Measurements from ENCODE around the gene OXCT1.

Gene OXCT1

DNA sequence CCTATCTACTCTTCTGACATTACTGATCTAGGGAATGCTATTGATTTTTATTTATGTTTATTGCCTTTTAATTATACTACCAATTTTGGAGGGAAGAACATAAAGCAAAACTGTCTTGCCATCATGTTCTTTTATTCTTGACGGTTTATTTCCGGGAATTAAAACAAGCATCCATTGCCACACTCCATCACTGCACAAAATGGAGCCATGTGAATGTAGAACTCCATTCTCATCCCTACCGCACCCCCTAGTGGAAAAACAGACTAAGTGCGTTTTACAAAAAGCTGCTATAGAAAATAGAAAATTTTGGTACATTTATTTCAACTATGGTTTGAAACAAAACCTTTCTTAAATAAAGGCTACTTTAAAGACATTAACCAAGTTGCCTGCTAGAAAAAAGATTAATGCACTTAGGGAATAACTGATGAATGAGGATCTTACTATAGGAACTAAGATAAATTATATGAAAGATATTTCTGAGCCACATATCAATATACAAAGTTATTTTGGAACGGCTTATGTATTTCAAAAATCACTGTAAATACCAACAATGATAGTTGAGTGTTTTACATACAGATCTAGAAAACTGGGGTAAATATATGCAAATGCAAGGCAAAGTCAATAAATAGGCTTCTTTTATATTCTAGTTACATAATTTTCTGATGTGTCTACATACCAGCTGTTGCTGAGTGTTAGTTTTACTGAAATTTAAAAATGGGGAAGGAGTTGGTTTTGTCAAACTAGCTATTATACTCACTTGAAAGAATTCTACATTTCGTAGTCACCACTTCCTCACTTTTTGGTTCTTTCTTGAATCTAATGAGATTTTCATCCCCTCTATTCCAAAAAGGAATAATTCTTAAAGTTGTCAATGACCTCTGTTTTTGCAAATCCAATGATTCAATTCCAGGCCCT, 26.5 kb downstream of the OXCT1 start:
- Histone ChIP-seq H3K27ac (no peak overlapping the region), H3K4me3 (ENCODE audit: low read depth, low read length) (no peak overlapping the region), H3K27me3 (replicated peaks) (no peaks in the 10 kb centered on the region), H3K36me3 (replicated peaks) (peaks cover 3% of the 10 kb centered on the region)
- DNase-seq: peak; percentile 49
- TF ChIP-seq, protein P1, sequence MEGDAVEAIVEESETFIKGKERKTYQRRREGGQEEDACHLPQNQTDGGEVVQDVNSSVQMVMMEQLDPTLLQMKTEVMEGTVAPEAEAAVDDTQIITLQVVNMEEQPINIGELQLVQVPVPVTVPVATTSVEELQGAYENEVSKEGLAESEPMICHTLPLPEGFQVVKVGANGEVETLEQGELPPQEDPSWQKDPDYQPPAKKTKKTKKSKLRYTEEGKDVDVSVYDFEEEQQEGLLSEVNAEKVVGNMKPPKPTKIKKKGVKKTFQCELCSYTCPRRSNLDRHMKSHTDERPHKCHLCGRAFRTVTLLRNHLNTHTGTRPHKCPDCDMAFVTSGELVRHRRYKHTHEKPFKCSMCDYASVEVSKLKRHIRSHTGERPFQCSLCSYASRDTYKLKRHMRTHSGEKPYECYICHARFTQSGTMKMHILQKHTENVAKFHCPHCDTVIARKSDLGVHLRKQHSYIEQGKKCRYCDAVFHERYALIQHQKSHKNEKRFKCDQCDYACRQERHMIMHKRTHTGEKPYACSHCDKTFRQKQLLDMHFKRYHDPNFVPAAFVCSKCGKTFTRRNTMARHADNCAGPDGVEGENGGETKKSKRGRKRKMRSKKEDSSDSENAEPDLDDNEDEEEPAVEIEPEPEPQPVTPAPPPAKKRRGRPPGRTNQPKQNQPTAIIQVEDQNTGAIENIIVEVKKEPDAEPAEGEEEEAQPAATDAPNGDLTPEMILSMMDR (IDR thresholded peaks at IDR 0.05; ENCODE audit: low read depth, low read length, missing control alignments): peak; percentile 75
- in situ Hi-C loops (cut with HindIII; ENCODE audit: low pct_ligation_motif_present, low sequenced_read_pairs): loop anchor here (25.0 kb wide), 1 partner anchor 131 kb away; no protein-coding TSS in a partner anchor

- H3K27ac ChIP-seq: no peak overlapping the region
- H3K27me3 ChIP-seq (replicated peaks): no peaks in the 10 kb centered on the region
- in situ Hi-C loops (cut with HindIII; ENCODE audit: low pct_ligation_motif_present, low sequenced_read_pairs): loop anchor here (25.0 kb wide), 1 partner anchor 130 kb away; no protein-coding TSS in a partner anchor
- H3K4me3 ChIP-seq (ENCODE audit: low read depth, low read length): no peak overlapping the region
- TF ChIP-seq, protein P1 (IDR thresholded peaks at IDR 0.05; ENCODE audit: low read depth, low read length, missing control alignments): no peak
- no peak for DNase-seq
- H3K36me3 ChIP-seq (replicated peaks): peaks cover 3% of the 10 kb centered on the region
Measured at GRCh38 chr5:41842777-41843176, 27.4 kb downstream of the OXCT1 start.

DNA sequence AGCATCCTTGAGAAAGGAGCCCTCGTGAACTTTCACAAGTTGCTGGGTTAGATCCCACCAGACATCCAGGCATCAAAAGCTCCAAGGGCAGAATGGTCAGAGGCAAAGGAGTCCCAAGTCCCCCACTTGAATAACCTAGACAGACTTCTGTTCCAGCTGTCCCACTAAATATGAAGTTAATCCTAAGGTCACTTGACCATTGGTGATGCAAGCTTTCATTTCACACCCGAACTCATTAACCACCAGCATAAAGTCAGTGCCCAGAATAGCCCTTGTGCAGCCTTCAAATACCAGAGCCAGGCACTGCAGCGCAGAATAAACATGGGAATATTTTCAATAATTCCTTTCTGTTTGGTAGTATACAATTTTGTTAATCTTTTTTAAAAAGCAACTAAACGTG, 28.9 kb downstream of the OXCT1 start:
- DNase-seq: no peak
- Histone ChIP-seq H3K4me3 (ENCODE audit: low read depth, low read length) (no peak overlapping the region), H3K27ac (no peak overlapping the region), H3K27me3 (replicated peaks) (no peaks in the 10 kb centered on the region), H3K36me3 (replicated peaks) (no peaks in the 10 kb centered on the region)
- TF ChIP-seq, protein P1 (IDR thresholded peaks at IDR 0.05; ENCODE audit: low read depth, low read length, missing control alignments): no peak
- in situ Hi-C loops (cut with HindIII; ENCODE audit: low pct_ligation_motif_present, low sequenced_read_pairs): loop anchor here (25.0 kb wide), 1 partner anchor 129 kb away; no protein-coding TSS in a partner anchor

DNA sequence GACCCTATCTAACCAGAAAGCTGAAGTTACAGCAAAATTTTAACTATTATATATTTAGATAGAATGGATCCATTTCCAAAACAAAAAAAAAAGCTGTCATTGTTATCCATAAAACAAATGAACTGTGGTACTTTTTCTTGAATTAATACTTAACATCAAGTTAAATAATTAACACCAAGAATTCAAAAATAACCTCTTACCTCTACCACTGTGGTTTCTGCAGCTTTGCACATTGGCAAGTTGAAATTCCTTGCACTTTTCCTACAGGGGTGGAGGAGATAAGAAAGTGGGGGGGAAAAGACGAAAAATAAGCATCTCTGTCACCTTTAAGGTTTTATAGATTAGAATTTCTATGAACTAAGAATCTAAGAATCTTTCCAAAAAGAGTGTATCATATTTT, 30.0 kb downstream of the OXCT1 start:
- no peak overlapping the region for H3K27ac ChIP-seq
- H3K36me3 ChIP-seq (replicated peaks): no peaks in the 10 kb centered on the region
- TF ChIP-seq, protein P1 (IDR thresholded peaks at IDR 0.05; ENCODE audit: low read depth, low read length, missing control alignments): no peak
- DNase-seq: no peak
- in situ Hi-C loops (cut with HindIII; ENCODE audit: low pct_ligation_motif_present, low sequenced_read_pairs): loop anchor here (25.0 kb wide), 1 partner anchor 128 kb away; no protein-coding TSS in a partner anchor
- no peaks in the 10 kb centered on the region for H3K27me3 ChIP-seq (replicated peaks)
- no peak overlapping the region for H3K4me3 ChIP-seq (ENCODE audit: low read depth, low read length)

- Histone ChIP-seq H3K4me3 (ENCODE audit: low read depth, low read length) (no peak overlapping the region), H3K27ac (no peak overlapping the region), H3K36me3 (replicated peaks) (no peaks in the 10 kb centered on the region), H3K27me3 (replicated peaks) (no peaks in the 10 kb centered on the region)
- in situ Hi-C loops (cut with HindIII; ENCODE audit: low pct_ligation_motif_present, low sequenced_read_pairs): loop anchor here (25.0 kb wide), 1 partner anchor 125 kb away; no protein-coding TSS in a partner anchor
- DNase-seq: no peak
- TF ChIP-seq, protein P1 (IDR thresholded peaks at IDR 0.05; ENCODE audit: low read depth, low read length, missing control alignments): no peak
Measured at GRCh38 chr5:41837793-41838192, 32.4 kb downstream of the OXCT1 start.

Measured in brain microvascular endothelial cell (primary cell).